Neural cell (in vitro differentiated cells): ENCODE data around the gene PPP2R2B. TPM values are rescaled to one million over a fixed set of nuclear protein-coding genes. Genes with fewer than 3 reads are reported as not detected.

Experiments used
- H2AFZ ChIP-seq: fragments of 200-600, 300-800 bp; sonication (generic), shearing (Covaris generic); 2 replicates; pipeline ENCODE4 v1.6.0; 2014; ENCODE audit warnings: low read depth, mild to moderate bottlenecking, antibody characterized with exemption, low read length, moderate library complexity
- H3F3A ChIP-seq: fragments of 200-600 bp; shearing (Covaris generic); 2 replicates; pipeline ENCODE4 v1.6.1; 2016; ENCODE audit warnings: mild to moderate bottlenecking, moderate library complexity, mixed read lengths, antibody characterized with exemption, low read length; ENCODE audit not compliant: insufficient read depth, poor library complexity, severe bottlenecking
- H3K27ac ChIP-seq: fragments of 200-600, 300-800 bp; sonication (generic), shearing (Covaris generic); 2 replicates; pipeline ENCODE4 v1.5.1; 2014; ENCODE audit warnings: mild to moderate bottlenecking, low read length, moderate library complexity
- H3K27me3 ChIP-seq: fragments of 300-800, 200-600 bp; sonication (generic), shearing (Covaris generic); 2 replicates; pipeline ENCODE4 v1.6.0; 2014; ENCODE audit warnings: mild to moderate bottlenecking, low read depth, low read length, moderate library complexity; ENCODE audit not compliant: insufficient read depth
- H3K36me3 ChIP-seq: fragments of 300-800, 200-600 bp; sonication (generic), shearing (Covaris generic); 2 replicates; pipeline ENCODE4 v1.5.1; 2014; ENCODE audit warnings: mild to moderate bottlenecking, antibody characterized with exemption, low read length, moderate library complexity; ENCODE audit not compliant: insufficient read depth
- H3K4me2 ChIP-seq: fragments of 300-800, 200-600 bp; sonication (generic), shearing (Covaris generic); 2 replicates; pipeline ENCODE4 v1.6.0; 2014; ENCODE audit warnings: mild to moderate bottlenecking, low read length
- H3K4me3 ChIP-seq: fragments of 300-800, 200-600 bp; sonication (generic), shearing (Covaris generic); 2 replicates; pipeline ENCODE4 v1.5.1; 2014; ENCODE audit warnings: mild to moderate bottlenecking, low read length, moderate library complexity
- H3K79me2 ChIP-seq: fragments of 200-600 bp; shearing (Covaris generic); replicated peaks from 2 replicates; pipeline ENCODE4 v1.6.0; 2014; ENCODE audit warnings: mild to moderate bottlenecking, low read length, moderate library complexity; ENCODE audit not compliant: insufficient read depth
- H3K9ac ChIP-seq: fragments of 300-800, 200-600 bp; sonication (generic), shearing (Covaris generic); 2 replicates; pipeline ENCODE4 v1.6.1; 2016; ENCODE audit warnings: mild to moderate bottlenecking, low read length, mixed read lengths
- H3K9me2 ChIP-seq: fragments of 200-600 bp; shearing (Covaris generic); 2 replicates; pipeline ENCODE4 v1.6.1; 2016; ENCODE audit warnings: mild to moderate bottlenecking, low read length, mixed read lengths; ENCODE audit not compliant: insufficient read depth
- H3K9me3 ChIP-seq: fragments of 200-600, 300-800 bp; sonication (generic), shearing (Covaris generic); 2 replicates; pipeline ENCODE4 v1.6.1; 2016; ENCODE audit warnings: mild to moderate bottlenecking, mixed run types, low read length, moderate library complexity, mixed read lengths
- H4K20me1 ChIP-seq: fragments of 200-600 bp; shearing (Covaris generic); 2 replicates; pipeline ENCODE4 v1.6.1; 2016; ENCODE audit warnings: mild to moderate bottlenecking, mixed run types; ENCODE audit not compliant: insufficient read depth
- CTCF ChIP-seq: fragments of 450-650 bp; IDR thresholded peaks from 2 replicates; pipeline ENCODE4 v1.5.1; 2014; ENCODE audit warnings: antibody characterized with exemption, mild to moderate bottlenecking, moderate library complexity; ENCODE audit not compliant: poor library complexity, severe bottlenecking
- EP300 ChIP-seq: fragments of 450-650 bp; conservative IDR thresholded peaks from 2 replicates; pipeline ENCODE4 v1.6.1; 2014; ENCODE audit warnings: antibody characterized with exemption, mild to moderate bottlenecking, moderate library complexity; ENCODE audit not compliant: poor library complexity, severe bottlenecking
- MXI1 ChIP-seq: fragments of 450-650 bp; conservative IDR thresholded peaks from 2 replicates; pipeline ENCODE4 v1.6.1; 2014; ENCODE audit warnings: antibody characterized with exemption, mild to moderate bottlenecking; ENCODE audit not compliant: poor library complexity, severe bottlenecking
- RAD21 ChIP-seq: fragments of 450-650 bp; conservative IDR thresholded peaks from 2 replicates; pipeline ENCODE4 v1.6.1; 2014; ENCODE audit warnings: antibody characterized with exemption, mild to moderate bottlenecking, moderate library complexity
- REST ChIP-seq: IDR thresholded peaks from 2 replicates; pipeline ENCODE4 v1.6.1; 2012; ENCODE audit warnings: borderline replicate concordance
- SMC3 ChIP-seq: fragments of 450-650 bp; conservative IDR thresholded peaks from 2 replicates; pipeline ENCODE4 v1.6.1; 2014; ENCODE audit warnings: antibody characterized with exemption, mild to moderate bottlenecking, moderate library complexity; ENCODE audit not compliant: poor library complexity
- TAF1 ChIP-seq: IDR thresholded peaks from 2 replicates; pipeline ENCODE4 v1.6.1; 2012; ENCODE audit warnings: low read depth
- polyA plus RNA-seq: library from polyadenylated mRNA; depleted of rRNA; stranded (reverse); fragments of >200 nt; gene quantifications from 2 replicates; pipeline ENCODE4 v1.2.3, GENCODE V29; 2014

The PPP2R2B gene
- polyA plus RNA-seq, 1 donor from 2014 or later, result 250 TPM

GRCh38 chr5:146912874-146913273 is 34.3 kb upstream of the PPP2R2B start (continued):
- TF ChIP-seq CTCF, result no peak
- TF ChIP-seq TAF1, result no peak
- TF ChIP-seq EP300, result no peak

DNA sequence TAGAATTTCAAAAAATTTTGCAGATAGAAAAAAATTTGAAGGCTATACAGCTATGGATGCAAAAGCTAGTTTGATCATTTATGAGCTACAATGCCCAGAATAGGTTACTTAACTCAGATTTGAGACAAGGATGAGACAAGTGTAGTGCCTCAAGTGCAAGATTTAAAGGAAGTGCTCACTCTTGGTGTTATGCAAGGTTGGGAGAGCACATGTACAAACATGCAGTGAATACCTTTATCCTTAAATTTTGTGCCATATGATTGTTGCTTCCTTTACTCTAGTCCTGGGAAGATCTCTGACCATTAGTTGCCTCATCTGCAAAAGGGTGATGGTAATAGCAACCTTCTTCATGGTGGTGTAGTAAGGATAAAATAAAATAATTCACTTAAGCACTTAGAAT is 31.7 kb upstream of the PPP2R2B start:
- H3K9ac ChIP-seq, result no peak overlapping the region
- no peaks in the 10 kb centered on the region for H3K79me2 ChIP-seq
- H4K20me1 ChIP-seq, result no peaks in the 10 kb centered on the region
- H2AFZ ChIP-seq, result no peak overlapping the region
- no peaks in the 10 kb centered on the region for H3F3A ChIP-seq
- H3K27ac ChIP-seq, result no peak overlapping the region
- H3K27me3 ChIP-seq, result no peaks in the 10 kb centered on the region
- no peak for TF ChIP-seq SMC3
- TF ChIP-seq MXI1, result no peak
- no peak for TF ChIP-seq CTCF
- TF ChIP-seq REST, result no peak
- no peak for TF ChIP-seq RAD21
- no peaks in the 10 kb centered on the region for H3K9me2 ChIP-seq
- H3K4me3 ChIP-seq, result no peak overlapping the region
- no peaks in the 10 kb centered on the region for H3K9me3 ChIP-seq
- H3K36me3 ChIP-seq, result no peaks in the 10 kb centered on the region
- H3K4me2 ChIP-seq, result no peak overlapping the region

DNA sequence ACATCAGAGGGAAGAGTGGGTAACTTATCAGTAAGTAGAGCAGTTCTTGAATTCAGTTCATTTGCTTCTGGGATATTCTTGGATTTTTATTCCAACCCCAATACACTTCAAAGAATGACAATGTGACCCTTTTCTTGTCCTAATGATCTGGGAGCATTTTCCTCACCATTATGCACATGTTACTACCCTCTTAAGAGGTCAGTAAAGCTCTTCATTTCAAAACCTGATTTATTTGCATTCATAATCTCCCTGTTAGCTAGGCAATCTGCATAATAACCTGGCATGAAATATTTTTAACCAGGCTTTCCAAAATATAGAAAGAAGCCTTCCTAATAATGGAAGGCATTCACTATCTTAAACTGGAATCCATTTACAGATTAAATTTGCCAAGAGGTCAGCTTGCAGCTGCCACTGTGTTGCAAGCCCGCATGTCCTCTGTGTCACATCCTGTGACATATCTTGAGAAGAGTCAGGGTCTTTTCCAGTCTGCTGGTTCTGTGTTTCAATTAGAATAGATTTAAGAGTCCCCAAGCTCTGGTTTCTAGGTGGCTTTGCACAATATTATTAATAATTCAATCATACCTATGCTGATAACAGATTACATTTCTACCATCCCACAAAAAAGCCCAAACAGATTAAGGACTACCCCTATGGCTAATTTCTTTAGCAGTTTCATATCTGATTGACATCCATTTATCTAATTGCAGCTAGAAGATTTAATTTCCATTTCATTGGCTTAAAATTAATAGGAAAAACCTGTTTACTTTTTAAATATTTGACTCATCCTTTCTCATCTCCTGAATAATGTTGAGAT is 30.9 kb upstream of the PPP2R2B start:
- no peak overlapping the region for H3K9ac ChIP-seq
- H3K9me2 ChIP-seq, result no peaks in the 10 kb centered on the region
- no peaks in the 10 kb centered on the region for H3K9me3 ChIP-seq
- H3F3A ChIP-seq, result no peaks in the 10 kb centered on the region
- H3K36me3 ChIP-seq, result no peaks in the 10 kb centered on the region
- no peak for TF ChIP-seq RAD21
- no peak overlapping the region for H2AFZ ChIP-seq
- no peak overlapping the region for H3K27ac ChIP-seq
- H4K20me1 ChIP-seq, result no peaks in the 10 kb centered on the region
- H3K79me2 ChIP-seq, result no peaks in the 10 kb centered on the region
- H3K4me2 ChIP-seq, result no peak overlapping the region
- no peak overlapping the region for H3K4me3 ChIP-seq
- no peaks in the 10 kb centered on the region for H3K27me3 ChIP-seq
